Astrocyte (in vitro differentiated cells and primary cell): ENCODE results near the gene CABLES2. TPM values are rescaled to one million over a fixed set of nuclear protein-coding genes. Genes with fewer than 3 reads are reported as not detected.

Source experiments
- DNase-seq: peaks from one replicate; pipeline ENCODE4 v3.0.0-alpha.2; 2010; ENCODE audit warnings: low read depth
- FAIRE-seq: peaks from 2 replicates; lab custom pipeline; 2011; peaks lifted over from hg19 to GRCh38; lab: Jason Lieb, UNC
- H2AFZ ChIP-seq: 2 replicates; pipeline ENCODE4 v1.6.0; 2012; ENCODE audit warnings: low read depth, low read length, inconsistent platforms
- H3K27ac ChIP-seq: 2 replicates; pipeline ENCODE4 v1.5.1; 2011; ENCODE audit warnings: low read depth, low read length, inconsistent platforms
- H3K27me3 ChIP-seq: 2 replicates; pipeline ENCODE4 v1.6.0; 2011; ENCODE audit warnings: low read length, inconsistent platforms; ENCODE audit not compliant: insufficient read depth
- H3K36me3 ChIP-seq: 2 replicates; pipeline ENCODE4 v1.5.1; 2011; ENCODE audit warnings: low read length, inconsistent platforms; ENCODE audit not compliant: insufficient read depth
- H3K4me1 ChIP-seq: 2 replicates; pipeline ENCODE4 v1.5.1; 2011; ENCODE audit warnings: low read length, inconsistent platforms; ENCODE audit not compliant: insufficient read depth
- H3K4me2 ChIP-seq: 2 replicates; pipeline ENCODE4 v1.6.0; 2012; ENCODE audit warnings: low read length, inconsistent platforms
- H3K4me3 ChIP-seq: 2 replicates; pipeline ENCODE4 v1.5.1; 2011; ENCODE audit warnings: low read depth, mild to moderate bottlenecking, low read length, inconsistent platforms; ENCODE audit not compliant: insufficient read depth
- H3K79me2 ChIP-seq: 2 replicates; pipeline ENCODE4 v1.6.0; 2012; ENCODE audit warnings: mild to moderate bottlenecking, low read length, inconsistent platforms; ENCODE audit not compliant: insufficient read depth
- H3K9ac ChIP-seq: 2 replicates; pipeline ENCODE4 v1.6.0; 2012; ENCODE audit warnings: mild to moderate bottlenecking, low read length, inconsistent platforms
- H3K9me3 ChIP-seq: 2 replicates; pipeline ENCODE4 v1.5.1; 2012; ENCODE audit warnings: low read depth, mild to moderate bottlenecking, low read length, inconsistent platforms; ENCODE audit not compliant: insufficient read depth
- H4K20me1 ChIP-seq: 2 replicates; pipeline ENCODE4 v1.6.0; 2012; ENCODE audit warnings: low read length, inconsistent platforms; ENCODE audit not compliant: insufficient read depth
- H3K27ac Mint-ChIP-seq: one replicate; pipeline ENCODE4 v1.8.0; 2021; ENCODE audit warnings: mild to moderate bottlenecking, mixed read lengths; ENCODE audit not compliant: unreplicated experiment
- H3K27me3 Mint-ChIP-seq: one replicate; pipeline ENCODE4 v1.8.0; 2021; ENCODE audit warnings: low read depth, mixed read lengths; ENCODE audit not compliant: unreplicated experiment
- H3K36me3 Mint-ChIP-seq: one replicate; pipeline ENCODE4 v1.8.0; 2021; ENCODE audit warnings: low read depth, mixed read lengths; ENCODE audit not compliant: unreplicated experiment
- H3K4me1 Mint-ChIP-seq: one replicate; pipeline ENCODE4 v1.8.0; 2021; ENCODE audit warnings: low read depth, mixed read lengths; ENCODE audit not compliant: unreplicated experiment
- H3K4me3 Mint-ChIP-seq: one replicate; pipeline ENCODE4 v1.8.0; 2021; ENCODE audit warnings: mild to moderate bottlenecking, moderate library complexity, mixed read lengths; ENCODE audit not compliant: unreplicated experiment
- H3K9me3 Mint-ChIP-seq: one replicate; pipeline ENCODE4 v1.8.0; 2021; ENCODE audit warnings: mild to moderate bottlenecking, mixed read lengths; ENCODE audit not compliant: unreplicated experiment
- EZH2 ChIP-seq: IDR thresholded peaks from 2 replicates; pipeline ENCODE4 v1.6.1; 2012; ENCODE audit warnings: mild to moderate bottlenecking, low read length, inconsistent platforms; ENCODE audit not compliant: insufficient read depth
- total RNA-seq: library from RNA; stranded (reverse); gene quantifications from 2 replicates; pipeline ENCODE4 v1.2.1, GENCODE V29; 2021
- TF ChIP-seq, protein P1 (sequence below): IDR thresholded peaks from 2 replicates; pipeline ENCODE4 v1.5.1; 2011; ENCODE audit warnings: low read depth, mild to moderate bottlenecking, inconsistent platforms, low read length, moderate library complexity; ENCODE audit not compliant: insufficient read depth

CABLES2 gene
- total RNA-seq, 1 donor from 2014 or later = 4.4 TPM

DNA sequence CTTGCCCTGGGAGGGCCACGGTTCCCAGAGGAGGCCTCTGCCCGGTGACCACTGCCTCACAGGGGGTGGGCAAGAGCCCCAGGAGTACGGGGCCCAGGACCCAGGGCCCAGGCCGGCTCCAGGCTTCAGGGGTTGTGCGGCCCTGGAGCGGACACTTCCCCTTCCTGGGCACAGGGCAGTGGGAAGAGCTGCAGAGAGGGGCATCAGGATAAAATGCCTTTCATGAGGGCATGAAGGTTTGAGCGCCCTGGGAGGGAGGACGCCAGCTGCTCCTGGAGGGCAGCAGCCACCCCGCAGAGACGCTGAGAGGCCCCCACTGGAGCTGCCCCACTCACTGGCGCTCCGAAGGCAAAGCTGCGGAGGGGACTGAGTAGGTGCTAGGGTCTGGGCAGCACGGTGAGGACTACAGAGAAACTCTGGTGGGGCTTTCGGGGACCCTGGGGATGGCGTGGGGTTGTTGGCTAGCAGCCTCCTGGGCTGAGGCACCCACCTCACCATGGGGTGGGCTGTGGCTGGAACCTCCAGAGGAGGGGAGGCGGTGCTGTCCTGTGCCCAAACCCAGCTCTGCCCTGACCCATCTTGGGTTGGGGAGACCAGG lies 50.4 kb downstream of the CABLES2 start:
- no peaks in the 10 kb centered on the region for H3K36me3 Mint-ChIP-seq
- Histone ChIP-seq H4K20me1 (no peaks in the 10 kb centered on the region), H3K4me2 (peak overlapping the region; percentile 74), H3K27me3 (no peaks in the 10 kb centered on the region), H3K36me3 (no peaks in the 10 kb centered on the region), H3K9ac (peak overlapping the region; percentile 67), H3K4me1 (peaks cover 55% of the 10 kb centered on the region), H3K79me2 (no peaks in the 10 kb centered on the region), H3K27ac (no peak overlapping the region), H3K4me3 (peak overlapping the region; percentile 19), H3K9me3 (no peaks in the 10 kb centered on the region), H2AFZ (peak overlapping the region; percentile 14)
- DNase-seq = no peak
- peaks cover 4% of the 10 kb centered on the region for H3K4me1 Mint-ChIP-seq
- H3K27me3 Mint-ChIP-seq = no peaks in the 10 kb centered on the region
- H3K4me3 Mint-ChIP-seq = no peak overlapping the region
- H3K9me3 Mint-ChIP-seq = no peaks in the 10 kb centered on the region
- no peak for FAIRE-seq
- H3K27ac Mint-ChIP-seq = no peak overlapping the region
- TF ChIP-seq, protein P1, sequence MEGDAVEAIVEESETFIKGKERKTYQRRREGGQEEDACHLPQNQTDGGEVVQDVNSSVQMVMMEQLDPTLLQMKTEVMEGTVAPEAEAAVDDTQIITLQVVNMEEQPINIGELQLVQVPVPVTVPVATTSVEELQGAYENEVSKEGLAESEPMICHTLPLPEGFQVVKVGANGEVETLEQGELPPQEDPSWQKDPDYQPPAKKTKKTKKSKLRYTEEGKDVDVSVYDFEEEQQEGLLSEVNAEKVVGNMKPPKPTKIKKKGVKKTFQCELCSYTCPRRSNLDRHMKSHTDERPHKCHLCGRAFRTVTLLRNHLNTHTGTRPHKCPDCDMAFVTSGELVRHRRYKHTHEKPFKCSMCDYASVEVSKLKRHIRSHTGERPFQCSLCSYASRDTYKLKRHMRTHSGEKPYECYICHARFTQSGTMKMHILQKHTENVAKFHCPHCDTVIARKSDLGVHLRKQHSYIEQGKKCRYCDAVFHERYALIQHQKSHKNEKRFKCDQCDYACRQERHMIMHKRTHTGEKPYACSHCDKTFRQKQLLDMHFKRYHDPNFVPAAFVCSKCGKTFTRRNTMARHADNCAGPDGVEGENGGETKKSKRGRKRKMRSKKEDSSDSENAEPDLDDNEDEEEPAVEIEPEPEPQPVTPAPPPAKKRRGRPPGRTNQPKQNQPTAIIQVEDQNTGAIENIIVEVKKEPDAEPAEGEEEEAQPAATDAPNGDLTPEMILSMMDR = no peak
- no peak for TF ChIP-seq EZH2

DNA sequence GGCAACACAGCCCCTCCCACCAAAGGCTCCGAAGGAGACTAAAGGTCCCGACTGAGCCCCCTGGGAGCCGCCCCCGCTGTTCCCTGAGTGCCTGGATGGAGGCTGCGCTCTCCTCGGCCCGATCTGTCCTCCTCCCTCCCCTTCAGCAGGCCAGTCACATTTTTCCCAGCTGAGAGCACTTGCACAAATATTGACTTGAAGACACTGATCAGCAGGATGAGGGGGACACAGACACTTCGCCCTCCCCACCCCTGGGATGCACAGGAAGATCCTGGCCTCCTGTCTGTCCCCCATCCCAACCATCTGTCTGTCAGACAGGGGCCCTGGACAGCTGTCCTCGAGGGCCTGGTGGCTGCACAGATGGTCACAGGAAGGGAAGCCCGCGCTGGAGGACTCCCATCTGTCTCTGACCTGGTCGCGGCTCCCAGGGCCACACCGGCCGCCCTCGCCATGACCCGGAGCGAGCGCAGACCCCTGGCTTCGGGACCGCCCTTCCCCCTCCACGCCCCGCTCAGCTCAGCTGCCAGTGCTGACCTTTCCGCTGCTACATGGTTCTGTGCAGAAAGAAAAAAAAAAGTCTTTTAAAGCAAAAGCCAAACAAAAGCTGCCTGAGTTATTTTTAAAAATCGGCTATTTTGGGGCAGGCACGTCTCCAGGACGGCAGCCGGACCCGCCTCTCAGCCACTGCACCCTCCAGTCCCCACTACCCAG lies 51.1 kb downstream of the CABLES2 start:
- H2AFZ ChIP-seq = peak overlapping the region; percentile 14
- DNase-seq = no peak
- H3K9ac ChIP-seq = peak overlapping the region; percentile 67
- H3K4me3 ChIP-seq = peak overlapping the region; percentile 19
- Mint-ChIP-seq H3K4me1 (peaks cover 4% of the 10 kb centered on the region), H3K36me3 (no peaks in the 10 kb centered on the region), H3K4me3 (no peak overlapping the region), H3K27ac (peak overlapping the region; percentile 80), H3K9me3 (no peaks in the 10 kb centered on the region), H3K27me3 (no peaks in the 10 kb centered on the region)
- no peaks in the 10 kb centered on the region for H3K36me3 ChIP-seq
- peak overlapping the region; percentile 67 for H3K27ac ChIP-seq
- no peak for FAIRE-seq
- peak overlapping the region; percentile 74 for H3K4me2 ChIP-seq
- no peaks in the 10 kb centered on the region for H3K79me2 ChIP-seq
- TF ChIP-seq, protein P1 = no peak
- TF ChIP-seq EZH2 = no peak
- no peaks in the 10 kb centered on the region for H3K27me3 ChIP-seq
- H3K9me3 ChIP-seq = no peaks in the 10 kb centered on the region
- H3K4me1 ChIP-seq = peaks cover 54% of the 10 kb centered on the region
- no peaks in the 10 kb centered on the region for H4K20me1 ChIP-seq

DNA sequence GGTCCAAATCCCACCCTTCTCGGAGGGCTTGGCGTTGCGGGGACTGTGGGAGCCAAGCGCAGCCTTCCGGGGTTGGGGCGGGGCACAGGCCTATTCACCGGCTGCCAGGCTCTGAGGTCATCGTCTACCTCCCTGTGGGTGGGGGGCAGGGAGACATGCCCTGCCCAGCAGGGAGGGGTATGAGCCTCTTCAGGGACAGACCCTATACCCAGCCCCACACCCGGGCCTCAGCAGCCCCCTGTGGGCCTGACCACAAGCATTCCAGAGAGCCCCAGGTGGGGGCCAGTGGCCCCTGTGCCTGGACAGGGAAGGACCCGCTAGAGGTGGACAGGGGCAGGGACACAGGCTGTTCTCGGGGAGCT lies 51.6 kb downstream of the CABLES2 start:
- Mint-ChIP-seq H3K27me3 (no peaks in the 10 kb centered on the region), H3K27ac (no peak overlapping the region), H3K9me3 (no peaks in the 10 kb centered on the region), H3K4me1 (peaks cover 4% of the 10 kb centered on the region), H3K36me3 (no peaks in the 10 kb centered on the region), H3K4me3 (no peak overlapping the region)
- Histone ChIP-seq H4K20me1 (no peaks in the 10 kb centered on the region), H3K79me2 (no peaks in the 10 kb centered on the region), H3K27me3 (no peaks in the 10 kb centered on the region), H3K27ac (peak overlapping the region; percentile 67), H3K4me3 (no peak overlapping the region), H2AFZ (peak overlapping the region; percentile 15), H3K9ac (peak overlapping the region; percentile 67), H3K4me2 (peak overlapping the region; percentile 74), H3K4me1 (peaks cover 52% of the 10 kb centered on the region), H3K9me3 (no peaks in the 10 kb centered on the region), H3K36me3 (no peaks in the 10 kb centered on the region)
- TF ChIP-seq EZH2 = no peak
- TF ChIP-seq, protein P1 = no peak
- DNase-seq (no peak), FAIRE-seq (no peak)
